Sciatic nerve (tissue), 2 donors: ENCODE results near the gene OR2A7. TPM values are rescaled to one million over a fixed set of nuclear protein-coding genes. Genes with fewer than 3 reads are reported as not detected.
"Not testable (repeated sequence)": the region's sequence is repeated elsewhere in the genome, so short reads cannot be mapped to it uniquely, and the experiment has no call there.

Experiments
- ATAC-seq: fragments of 200-7000 bp; cut with Tn5 transposase; one replicate; pipeline ENCODE4 v1.9.1; 2020; ENCODE audit warnings: mild to moderate bottlenecking, moderate library complexity
- DNase-seq: peaks from one replicate; pipeline ENCODE4 v3.0.0-alpha.2; 2020; ENCODE audit warnings: low spot score
- intact Hi-C: fragments of 100-400 bp; cut with DNase I; formaldehyde crosslinking; loops from one replicate; pipeline ENCODE4 v1.14.2; 2022
- total RNA-seq: library from RNA; stranded (reverse); fragmentation: NEBNext Ultra II Directional; extraction: Animal tissue kit (Norgen Biotek cat#: 25700); gene quantifications from one replicate; pipeline ENCODE4 v1.2.1, GENCODE V29; 2021
- donor health status: DM: no; HTN: no; CAD: no.
- donor health status: DM: no; HTN: no; CAD: no.

OR2A7 gene, protein sequence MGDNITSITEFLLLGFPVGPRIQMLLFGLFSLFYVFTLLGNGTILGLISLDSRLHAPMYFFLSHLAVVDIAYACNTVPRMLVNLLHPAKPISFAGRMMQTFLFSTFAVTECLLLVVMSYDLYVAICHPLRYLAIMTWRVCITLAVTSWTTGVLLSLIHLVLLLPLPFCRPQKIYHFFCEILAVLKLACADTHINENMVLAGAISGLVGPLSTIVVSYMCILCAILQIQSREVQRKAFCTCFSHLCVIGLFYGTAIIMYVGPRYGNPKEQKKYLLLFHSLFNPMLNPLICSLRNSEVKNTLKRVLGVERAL
- total RNA-seq, result 3.7 TPM

- ATAC-seq, intact Hi-C loops, DNase-seq: not testable (repeated sequence)
Measured at GRCh38 chr7:144264692-144265091, at the start of gene OR2A7. Gene OR2A7 (minus strand): TSS chr7:144264792. CDS start chr7:144259628, 5,164 bp downstream.

DNA sequence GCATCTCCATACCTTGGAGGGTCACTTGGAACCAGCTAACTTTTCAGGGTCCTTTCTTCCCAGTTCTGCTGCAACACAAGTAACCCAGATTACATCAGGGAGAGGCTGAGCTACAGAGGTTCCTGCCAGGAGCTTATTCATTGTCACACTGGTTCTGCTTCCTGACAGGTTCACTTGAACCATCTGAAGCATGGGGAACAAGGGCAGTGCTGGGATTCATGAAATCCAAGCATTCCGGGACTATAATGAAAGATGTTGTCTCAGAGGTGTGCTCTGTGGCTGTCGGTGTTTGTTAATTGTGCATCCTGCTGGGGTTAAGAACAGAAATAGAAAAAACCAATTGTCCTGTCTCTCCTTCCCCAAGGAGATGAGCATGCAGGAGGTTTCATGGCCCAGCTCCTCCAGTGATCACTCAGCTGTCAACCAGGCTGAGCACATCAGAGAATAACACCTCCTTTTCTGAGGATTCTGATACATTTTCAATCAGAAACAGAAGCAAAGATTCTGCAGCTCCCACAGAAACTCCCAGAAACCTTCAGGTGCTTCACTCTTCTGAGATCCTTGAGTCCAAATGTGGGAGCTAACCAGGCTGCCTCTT, 47.4 kb upstream of the OR2A7 start, which contains the start of gene OR2A1:
Gene OR2A1, plus strand, starts transcription at position 548 of the 598 bp plus-strand sequence. CDS start 5,706 bp downstream, outside the sequence.
- peak; percentile 38 for ATAC-seq
- intact Hi-C loops, DNase-seq: not testable (repeated sequence)

DNA sequence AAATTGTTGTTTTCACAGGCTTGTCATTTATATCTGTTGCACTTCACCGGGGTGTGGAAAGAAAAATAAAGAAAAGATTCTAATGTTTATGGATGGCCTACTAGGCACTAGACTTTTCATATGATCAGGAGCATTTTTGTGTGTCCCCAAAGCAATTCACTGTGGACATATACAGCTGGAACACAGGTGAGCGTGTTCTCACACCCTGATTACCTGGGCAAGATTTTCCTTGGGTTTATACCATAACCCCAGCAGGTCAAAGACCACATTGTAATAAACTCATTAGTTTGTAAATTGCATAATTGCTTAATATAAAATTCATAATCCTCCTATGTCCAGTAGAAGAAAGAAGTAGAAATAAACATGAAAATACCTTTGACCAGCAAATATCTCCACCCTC, 46.6 kb upstream of the OR2A7 start:
- intact Hi-C loops, result not testable (repeated sequence)

GRCh38 chr7:144309702-144310101, 45.1 kb upstream of the OR2A7 start:
- ATAC-seq, result peak; percentile 27
- intact Hi-C loops, DNase-seq: not testable (repeated sequence)

More for the DNA sequence above, 46.6 kb upstream of the OR2A7 start:
- DNase-seq, ATAC-seq: not testable (repeated sequence)

GRCh38 chr7:144305156-144305555, 40.6 kb upstream of the OR2A7 start:
- ATAC-seq, intact Hi-C loops, DNase-seq: not testable (repeated sequence)

GRCh38 chr7:144303607-144304006, 39.0 kb upstream of the OR2A7 start:
- DNase-seq, intact Hi-C loops, ATAC-seq: not testable (repeated sequence)

DNA sequence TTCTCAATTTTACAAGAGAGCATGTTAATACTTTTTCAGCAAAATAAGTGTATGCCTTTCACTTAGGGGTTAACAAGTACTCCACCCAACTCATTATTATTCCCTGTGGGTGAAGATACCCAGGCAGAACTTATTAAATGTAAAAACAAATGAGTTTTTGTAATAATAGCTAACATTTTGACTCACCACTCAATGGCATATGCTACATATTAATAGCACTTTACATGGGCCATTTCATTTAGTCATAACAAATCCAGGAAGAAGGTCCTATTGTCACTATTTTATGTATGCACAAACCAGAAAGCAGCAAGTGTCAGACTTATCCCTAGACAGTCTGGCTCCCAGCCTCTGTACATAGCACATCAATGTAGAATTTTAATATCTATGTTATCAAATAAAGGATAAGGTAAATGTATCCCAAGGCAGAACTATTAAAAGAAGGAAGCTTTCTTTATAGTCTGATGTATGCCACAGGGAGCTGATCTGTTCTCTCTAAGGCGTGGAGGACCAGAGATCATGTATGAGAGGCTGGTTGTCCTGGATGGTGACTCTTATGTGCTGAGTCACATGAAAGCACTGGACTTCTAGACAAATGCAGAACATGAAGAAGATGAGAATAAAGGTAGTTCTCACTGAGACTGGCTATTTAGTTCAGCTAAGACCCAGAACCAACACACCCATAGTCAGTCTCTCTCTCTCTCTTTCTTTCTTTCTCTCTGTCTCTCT, 38.1 kb upstream of the OR2A7 start:
- DNase-seq, intact Hi-C loops: not testable (repeated sequence)
- peak; percentile 9 for ATAC-seq

GRCh38 chr7:144293794-144294499, 29.4 kb upstream of the OR2A7 start:
- DNase-seq, intact Hi-C loops: not testable (repeated sequence)
- ATAC-seq, result peak; percentile 87

- not testable (repeated sequence) for ATAC-seq, DNase-seq
Measured at GRCh38 chr7:144292384-144293161, 28.0 kb upstream of the OR2A7 start.

GRCh38 chr7:144291607-144292006, 27.0 kb upstream of the OR2A7 start:
- ATAC-seq, result not testable (repeated sequence)

More at GRCh38 chr7:144292384-144293161, 28.0 kb upstream of the OR2A7 start:
- intact Hi-C loops, result not testable (repeated sequence)

DNA sequence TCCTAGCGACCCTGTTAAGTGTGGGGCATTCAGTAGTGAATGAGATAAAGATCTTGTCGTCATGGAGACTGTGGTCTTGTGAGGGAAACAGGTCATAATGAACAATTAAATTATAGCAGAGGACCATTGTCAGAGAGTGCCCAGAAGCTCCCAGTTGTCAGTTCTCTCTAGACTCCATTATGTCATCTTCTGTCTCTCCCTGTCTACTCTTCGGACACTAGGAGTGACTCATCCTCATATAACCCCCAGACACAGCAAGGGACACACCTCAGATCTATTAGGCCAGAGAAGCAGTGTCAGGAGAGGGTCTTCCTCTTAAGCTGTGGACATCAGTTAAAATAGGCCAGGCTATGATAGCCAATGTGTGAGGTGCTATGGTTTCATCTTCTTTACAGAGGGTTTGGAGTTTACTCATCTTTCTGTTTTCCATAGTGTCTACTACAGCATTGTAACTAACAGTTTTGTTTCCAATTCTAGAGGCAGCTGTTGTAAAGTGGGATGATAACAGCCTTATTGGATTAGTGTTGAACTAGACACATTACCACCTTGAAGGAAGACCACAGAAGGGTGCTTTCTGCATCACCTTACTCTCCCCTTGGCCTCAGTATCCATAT, 22.7 kb upstream of the OR2A7 start:
- DNase-seq, intact Hi-C loops, ATAC-seq: not testable (repeated sequence)

More at GRCh38 chr7:144291607-144292006, 27.0 kb upstream of the OR2A7 start:
- DNase-seq, intact Hi-C loops: not testable (repeated sequence)

- ATAC-seq, result peak; percentile 8
- intact Hi-C loops, DNase-seq: not testable (repeated sequence)
Measured at GRCh38 chr7:144283716-144284115, 19.1 kb upstream of the OR2A7 start.

GRCh38 chr7:144282490-144282889, 17.9 kb upstream of the OR2A7 start:
- not testable (repeated sequence) for ATAC-seq, DNase-seq

GRCh38 chr7:144281981-144282380, 17.4 kb upstream of the OR2A7 start:
- intact Hi-C loops, ATAC-seq, DNase-seq: not testable (repeated sequence)

More at GRCh38 chr7:144282490-144282889, 17.9 kb upstream of the OR2A7 start:
- intact Hi-C loops, result not testable (repeated sequence)

DNA sequence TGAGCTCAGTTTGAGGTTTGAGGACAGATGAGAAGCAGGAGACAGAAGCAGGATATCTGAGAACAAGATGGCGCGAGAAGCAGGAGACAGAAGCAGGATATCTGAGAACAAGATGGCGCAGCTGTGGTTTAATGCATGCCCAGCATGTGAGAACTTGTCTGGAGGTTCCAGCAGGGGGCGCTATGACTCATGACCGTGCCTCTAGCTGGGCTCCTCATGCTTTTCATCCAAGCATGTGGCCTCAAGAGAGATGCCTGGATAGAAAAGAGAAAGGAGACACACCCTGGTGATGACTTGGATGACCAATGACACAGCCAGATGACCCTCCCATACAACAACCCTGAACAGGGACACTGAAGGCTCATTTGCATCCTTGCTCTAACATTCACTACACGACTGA, 15.4 kb upstream of the OR2A7 start:
- DNase-seq, intact Hi-C loops, ATAC-seq: not testable (repeated sequence)

- DNase-seq, intact Hi-C loops, ATAC-seq: not testable (repeated sequence)
Measured at GRCh38 chr7:144275281-144275680, 10.7 kb upstream of the OR2A7 start.

DNA sequence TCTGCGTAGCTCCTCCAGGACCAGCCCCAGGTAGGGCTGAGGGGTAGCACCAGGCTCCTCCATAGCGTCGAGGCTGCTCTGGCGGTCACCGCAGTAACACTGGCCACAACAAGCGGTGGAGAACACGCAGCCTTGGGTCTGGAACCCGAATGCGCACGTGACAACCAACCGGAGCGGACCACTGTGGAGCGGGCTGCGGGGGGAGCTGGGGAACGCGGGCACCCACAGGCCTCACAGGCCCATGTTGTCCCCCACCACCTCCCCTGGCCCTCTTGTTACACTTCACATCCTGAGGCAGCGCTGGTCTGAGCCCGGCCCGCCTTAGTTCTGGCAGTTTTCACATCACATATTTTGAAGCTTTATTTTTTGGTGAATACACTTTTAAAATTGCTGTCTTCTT, 4.6 kb upstream of the OR2A7 start, which contains the start of gene CTAGE8:
Gene CTAGE8, minus strand, starts transcription at position 101 of the 400 bp plus-strand sequence. Its CDS starts 38 bp downstream, at position 63.
- ATAC-seq, intact Hi-C loops, DNase-seq: not testable (repeated sequence)
